Vagina (tissue), 2 donors: ENCODE data around the gene TMEM184B.

Experiments
- POLR2A ChIP-seq, 2 donors: fragments of 450-650 bp; IDR thresholded peaks; one replicate each; pipeline ENCODE4 v1.6.1; 2017; ENCODE audit warnings: antibody characterized with exemption in 2 of 2, mild to moderate bottlenecking in 2 of 2, moderate library complexity in 2 of 2
- TF ChIP-seq, protein P1 (sequence below), 3 experiments: fragments of 450-650 bp in 2 of 3; fragments of 200-600 bp in 1 of 3; sonication (generic) in 1 of 3; IDR thresholded peaks; one replicate each; pipeline ENCODE4 v1.5.1; 2017 to 2019; ENCODE audit warnings: antibody characterized with exemption in 3 of 3, mild to moderate bottlenecking in 2 of 3, moderate library complexity in 2 of 3

DNA sequence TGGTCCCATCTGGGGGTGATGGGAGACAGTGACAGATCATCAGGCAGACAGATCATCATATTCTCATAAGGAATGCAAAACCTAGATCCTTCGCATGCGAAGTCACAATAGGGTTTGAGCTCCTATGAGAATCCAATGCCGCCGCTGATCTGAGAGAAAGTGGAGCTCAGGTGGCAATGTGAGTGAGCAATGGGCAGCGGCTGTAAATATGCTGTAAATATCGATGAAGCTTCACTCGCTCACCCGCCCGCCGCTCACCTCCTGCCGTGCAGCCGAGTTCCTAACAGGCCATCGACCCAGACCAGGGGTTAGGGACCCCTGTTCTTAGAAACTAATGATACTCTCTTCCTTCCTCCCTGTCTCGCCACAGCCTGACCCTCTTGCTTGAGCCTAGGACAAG is 81.8 kb downstream of the TMEM184B start:
- TF ChIP-seq, protein P1, sequence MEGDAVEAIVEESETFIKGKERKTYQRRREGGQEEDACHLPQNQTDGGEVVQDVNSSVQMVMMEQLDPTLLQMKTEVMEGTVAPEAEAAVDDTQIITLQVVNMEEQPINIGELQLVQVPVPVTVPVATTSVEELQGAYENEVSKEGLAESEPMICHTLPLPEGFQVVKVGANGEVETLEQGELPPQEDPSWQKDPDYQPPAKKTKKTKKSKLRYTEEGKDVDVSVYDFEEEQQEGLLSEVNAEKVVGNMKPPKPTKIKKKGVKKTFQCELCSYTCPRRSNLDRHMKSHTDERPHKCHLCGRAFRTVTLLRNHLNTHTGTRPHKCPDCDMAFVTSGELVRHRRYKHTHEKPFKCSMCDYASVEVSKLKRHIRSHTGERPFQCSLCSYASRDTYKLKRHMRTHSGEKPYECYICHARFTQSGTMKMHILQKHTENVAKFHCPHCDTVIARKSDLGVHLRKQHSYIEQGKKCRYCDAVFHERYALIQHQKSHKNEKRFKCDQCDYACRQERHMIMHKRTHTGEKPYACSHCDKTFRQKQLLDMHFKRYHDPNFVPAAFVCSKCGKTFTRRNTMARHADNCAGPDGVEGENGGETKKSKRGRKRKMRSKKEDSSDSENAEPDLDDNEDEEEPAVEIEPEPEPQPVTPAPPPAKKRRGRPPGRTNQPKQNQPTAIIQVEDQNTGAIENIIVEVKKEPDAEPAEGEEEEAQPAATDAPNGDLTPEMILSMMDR (IDR thresholded peaks at IDR 0.05): no peak
- no peak for TF ChIP-seq POLR2A (IDR thresholded peaks at IDR 0.05)
